Parathyroid adenoma (tissue), 2 donors: ENCODE data around the gene EEFSEC.

ENCODE experiments used
- H2AFZ ChIP-seq: fragments of 300-600 bp; sonication (generic); one replicate; pipeline ENCODE4 v1.7.0; 2017; ENCODE audit warnings: antibody characterized with exemption, mild to moderate bottlenecking
- H3K27ac ChIP-seq: fragments of 300-600 bp; sonication (generic); one replicate; pipeline ENCODE4 v1.7.0; 2017
- H3K27me3 ChIP-seq: fragments of 300-600 bp; sonication (generic); one replicate; pipeline ENCODE4 v1.7.0; 2017; ENCODE audit warnings: low read length; ENCODE audit not compliant: control insufficient read depth, insufficient read depth
- H3K36me3 ChIP-seq: fragments of 300-600 bp; sonication (generic); one replicate; pipeline ENCODE4 v1.7.0; 2017; ENCODE audit warnings: low read length; ENCODE audit not compliant: control insufficient read depth, insufficient read depth
- H3K4me1 ChIP-seq: fragments of 300-600 bp; sonication (generic); one replicate; pipeline ENCODE4 v1.7.0; 2017; ENCODE audit warnings: control low read depth
- H3K4me2 ChIP-seq: fragments of 300-600 bp; sonication (generic); one replicate; pipeline ENCODE4 v1.7.0; 2017; ENCODE audit warnings: low read length
- H3K4me3 ChIP-seq: fragments of 300-600 bp; sonication (generic); one replicate; pipeline ENCODE4 v1.7.0; 2017; ENCODE audit warnings: low read depth, low read length
- H3K79me2 ChIP-seq: fragments of 300-600 bp; sonication (generic); one replicate; pipeline ENCODE4 v1.7.0; 2017; ENCODE audit warnings: control low read depth
- H3K9ac ChIP-seq: fragments of 300-600 bp; sonication (generic); one replicate; pipeline ENCODE4 v1.7.0; 2017; ENCODE audit warnings: mild to moderate bottlenecking
- H3K9me3 ChIP-seq: fragments of 300-600 bp; sonication (generic); one replicate; pipeline ENCODE4 v1.7.0; 2017; ENCODE audit warnings: low read length; ENCODE audit not compliant: control insufficient read depth
- CTCF ChIP-seq: fragments of 300-600 bp; sonication (generic); IDR thresholded peaks from one replicate; pipeline ENCODE4 v1.7.0; 2017; ENCODE audit warnings: antibody characterized with exemption, mild to moderate bottlenecking
- donor health status: primary hyperparathyroidism.

Gene EEFSEC

DNA sequence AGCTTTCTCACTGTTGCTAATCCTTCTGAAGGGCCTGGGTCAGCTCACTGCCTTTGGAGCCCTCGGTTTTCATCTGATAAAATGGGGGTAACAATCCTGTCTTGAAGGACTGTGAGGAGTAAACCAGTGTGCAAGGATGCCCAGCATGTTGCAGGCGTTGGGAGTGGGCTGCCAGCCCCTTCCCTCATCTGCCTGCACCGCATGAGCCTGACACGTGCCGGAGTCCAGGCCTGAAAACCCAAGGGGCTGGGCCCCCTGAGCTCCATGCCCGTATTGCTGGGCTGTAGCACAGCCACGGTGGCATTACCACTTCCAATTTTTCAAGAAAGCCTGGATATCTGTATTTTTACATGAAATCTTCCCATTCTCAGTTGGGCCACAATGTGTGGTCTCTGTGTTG is 215.3 kb downstream of the EEFSEC start:
- no peak overlapping the region for H3K4me2 ChIP-seq
- no peak for TF ChIP-seq CTCF
- H3K27ac ChIP-seq: no peak overlapping the region
- H3K4me1 ChIP-seq: no peaks in the 10 kb centered on the region
- no peaks in the 10 kb centered on the region for H3K79me2 ChIP-seq
- no peak overlapping the region for H3K9ac ChIP-seq
- no peak overlapping the region for H3K4me3 ChIP-seq
- no peaks in the 10 kb centered on the region for H3K36me3 ChIP-seq
- H3K27me3 ChIP-seq: no peaks in the 10 kb centered on the region
- no peak overlapping the region for H2AFZ ChIP-seq
- no peaks in the 10 kb centered on the region for H3K9me3 ChIP-seq

DNA sequence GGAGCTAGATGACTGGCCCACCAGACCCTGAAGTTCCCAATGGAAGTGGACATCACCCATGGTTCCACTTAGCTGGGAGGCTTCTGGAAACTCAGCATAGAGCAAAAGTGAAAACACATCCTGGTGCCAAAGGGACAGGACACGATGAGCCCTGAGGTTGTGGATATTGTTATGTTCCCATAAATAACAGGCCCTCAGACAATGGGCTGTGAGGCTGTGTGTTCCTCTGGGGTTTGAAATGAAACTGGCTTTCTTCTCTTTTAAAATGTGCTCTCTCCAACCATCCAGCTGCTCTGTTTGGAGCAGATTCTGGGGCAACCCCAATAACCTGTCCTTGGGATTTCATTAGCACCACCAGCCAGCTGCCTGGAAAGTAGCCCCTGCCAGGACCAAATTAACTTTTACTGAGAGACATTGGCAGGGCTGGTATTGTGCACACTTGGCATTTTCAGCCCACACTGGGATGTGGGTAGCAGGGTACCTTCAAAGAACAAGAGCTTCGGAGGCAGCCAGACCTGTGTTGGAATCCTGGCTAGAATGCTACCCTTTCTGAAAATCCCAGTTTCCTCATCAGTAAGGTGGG is 215.9 kb downstream of the EEFSEC start:
- Histone ChIP-seq H3K4me2 (no peak overlapping the region), H3K27me3 (no peaks in the 10 kb centered on the region), H3K79me2 (no peaks in the 10 kb centered on the region), H3K9ac (no peak overlapping the region), H3K9me3 (no peaks in the 10 kb centered on the region), H3K36me3 (no peaks in the 10 kb centered on the region), H3K4me3 (no peak overlapping the region), H3K27ac (no peak overlapping the region), H2AFZ (no peak overlapping the region), H3K4me1 (no peaks in the 10 kb centered on the region)
- TF ChIP-seq CTCF: no peak

DNA sequence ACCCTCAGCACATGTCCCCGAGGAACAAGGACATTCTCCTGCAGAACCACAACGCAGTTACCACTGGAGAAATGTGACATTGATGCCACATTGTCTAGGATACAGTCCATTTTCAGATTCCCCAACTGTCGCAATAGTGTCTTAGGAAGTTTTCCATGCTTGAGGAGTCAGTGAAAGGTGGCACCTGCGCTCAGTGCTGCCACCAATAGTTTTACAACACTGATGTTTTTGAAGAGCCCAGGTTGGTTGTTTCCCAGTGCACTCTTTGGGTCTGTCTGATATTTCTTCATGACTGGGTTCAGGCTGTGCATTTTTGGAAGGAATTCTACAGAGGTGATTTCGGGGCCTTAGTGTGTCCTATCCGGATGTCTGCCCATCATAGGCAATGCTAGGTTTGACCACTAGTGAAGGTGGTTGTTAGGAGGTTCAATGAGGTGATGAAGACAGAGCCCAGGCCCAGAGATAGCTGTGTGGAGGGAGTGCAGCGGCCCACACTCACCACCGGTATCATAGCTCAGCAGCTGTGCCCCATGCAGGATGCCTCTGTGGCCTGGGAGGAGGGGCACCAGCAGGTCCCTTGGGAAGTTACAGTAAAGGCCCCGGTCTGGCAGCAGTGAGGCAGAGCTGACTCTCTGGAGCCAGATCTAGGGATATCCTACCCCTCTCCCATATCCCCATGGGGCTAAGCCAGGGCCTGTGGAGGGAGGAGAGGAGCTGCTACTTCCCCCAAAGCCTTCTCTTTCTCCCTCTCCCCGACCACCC is 216.8 kb downstream of the EEFSEC start:
- Histone ChIP-seq H3K4me3 (no peak overlapping the region), H3K4me2 (no peak overlapping the region), H3K4me1 (no peaks in the 10 kb centered on the region), H3K27ac (no peak overlapping the region), H3K79me2 (no peaks in the 10 kb centered on the region), H3K36me3 (no peaks in the 10 kb centered on the region), H3K27me3 (no peaks in the 10 kb centered on the region), H3K9ac (no peak overlapping the region), H2AFZ (no peak overlapping the region), H3K9me3 (no peaks in the 10 kb centered on the region)
- no peak for TF ChIP-seq CTCF

- Histone ChIP-seq H3K27ac (no peak overlapping the region), H3K4me1 (no peaks in the 10 kb centered on the region), H3K27me3 (no peaks in the 10 kb centered on the region), H3K9me3 (no peaks in the 10 kb centered on the region), H3K4me3 (no peak overlapping the region), H3K36me3 (no peaks in the 10 kb centered on the region), H3K4me2 (no peak overlapping the region), H2AFZ (no peak overlapping the region), H3K9ac (no peak overlapping the region), H3K79me2 (no peaks in the 10 kb centered on the region)
- TF ChIP-seq CTCF: no peak
Measured at GRCh38 chr3:128372281-128372680, 219.0 kb downstream of the EEFSEC start.
